HG03460 (cell line): ENCODE results near the gene IFT27.

Source experiments
- ATAC-seq: cut with Tn5 transposase; IDR thresholded peaks from one replicate; pipeline ENCODE4 v1.9.1; 2021; ENCODE audit not compliant: unreplicated experiment

The IFT27 gene

GRCh38 chr22:36727927-36728488, 47.9 kb downstream of the IFT27 start:
- ATAC-seq, result no peak

GRCh38 chr22:36727110-36727509, 48.8 kb downstream of the IFT27 start:
- no peak for ATAC-seq

- ATAC-seq, result no peak
Observed at GRCh38 chr22:36726007-36726380, 49.9 kb downstream of the IFT27 start.

- ATAC-seq, result no peak
Observed at GRCh38 chr22:36725366-36726006, 50.4 kb downstream of the IFT27 start.

- no peak for ATAC-seq
Observed at GRCh38 chr22:36724836-36725235, 51.1 kb downstream of the IFT27 start.

- no peak for ATAC-seq
Observed at GRCh38 chr22:36722055-36722454, 53.9 kb downstream of the IFT27 start.

GRCh38 chr22:36715647-36716046, 60.3 kb downstream of the IFT27 start:
- no peak for ATAC-seq

GRCh38 chr22:36714110-36714509, 61.8 kb downstream of the IFT27 start:
- ATAC-seq, result no peak

GRCh38 chr22:36713436-36713835, 62.5 kb downstream of the IFT27 start:
- no peak for ATAC-seq
